SH-SY5Y (cell line): ENCODE measurements around the gene PIP5K1C.

Experiments
- GATA2 ChIP-seq: IDR thresholded peaks from 2 replicates; pipeline ENCODE4 v1.6.1; 2011; ENCODE audit warnings: mild to moderate bottlenecking, low read depth, low read length
- GATA3 ChIP-seq: IDR thresholded peaks from 2 replicates; pipeline ENCODE4 v1.6.1; 2011; ENCODE audit warnings: low read depth, mild to moderate bottlenecking, low read length, moderate library complexity

DNA sequence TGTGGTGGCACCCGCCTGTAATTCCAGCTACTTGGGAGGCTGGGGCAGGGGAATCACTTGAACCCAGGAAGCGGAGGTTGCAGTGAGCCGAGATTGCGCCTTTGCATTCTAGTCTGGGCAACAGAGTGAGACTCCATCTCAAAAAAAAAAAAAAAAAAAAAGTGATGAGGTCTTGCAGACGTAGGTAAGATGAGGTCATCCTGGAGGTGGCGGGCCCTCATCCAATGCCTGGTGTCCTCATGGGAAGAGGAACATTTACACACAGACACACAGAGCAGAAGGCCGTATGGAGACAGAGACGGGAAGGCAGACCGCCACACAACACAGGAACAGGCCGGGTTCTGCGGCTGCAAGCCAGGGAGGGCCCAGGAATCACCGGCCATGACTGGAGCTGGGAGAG, 78.0 kb downstream of the PIP5K1C start:
- TF ChIP-seq GATA3 (no peak), GATA2 (no peak)
